ENCODE data around the gene RAET1E. TPM values are rescaled to one million over a fixed set of nuclear protein-coding genes. Genes with fewer than 3 reads are reported as not detected.
"Not testable (repeated sequence)": the region's sequence is repeated elsewhere in the genome, so short reads cannot be mapped to it uniquely, and the experiment has no call there.

Gene RAET1E
- total RNA-seq, 1 experiment from 2014 or later: not detected

DNA sequence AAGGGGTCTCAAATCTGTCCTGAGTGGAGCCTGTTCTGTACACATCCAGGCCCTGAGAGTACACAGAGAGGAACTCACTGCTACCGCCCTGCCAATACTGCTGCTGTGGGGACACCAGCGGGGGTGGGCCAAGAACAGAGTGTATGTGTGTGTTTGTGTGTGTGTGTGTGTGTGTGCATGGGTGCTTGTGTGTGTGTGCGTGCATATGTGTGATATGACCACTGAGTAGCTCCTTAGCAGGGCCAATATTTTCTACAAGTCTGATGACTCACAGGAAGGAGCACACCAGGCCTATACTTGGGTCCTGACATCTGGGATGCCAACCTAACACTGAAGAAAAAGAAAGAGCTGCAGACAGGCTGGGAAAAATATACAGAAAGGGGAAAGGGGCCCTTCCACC is 1.4 kb downstream of the RAET1E start:
- Mint-ChIP-seq H3K36me3 (ENCODE audit: insufficient read depth, unreplicated experiment) (no peaks in the 10 kb centered on the region), H3K4me3 (ENCODE audit: low read depth, unreplicated experiment) (no peak overlapping the region)

GRCh38 chr6:149895833-149896271 is 2.1 kb downstream of the RAET1E start:
- peaks cover 8% of the 10 kb centered on the region for H3K27me3 Mint-ChIP-seq (ENCODE audit: unreplicated experiment)
- no TSS peak for BruUV-seq (replicated peaks)
- no peak overlapping the region for H3K4me3 Mint-ChIP-seq (ENCODE audit: low read depth, unreplicated experiment)

More for the DNA sequence above, 1.4 kb downstream of the RAET1E start:
- Mint-ChIP-seq H3K27ac (ENCODE audit: unreplicated experiment) (no peak overlapping the region), H3K4me1 (ENCODE audit: low read depth, unreplicated experiment) (peaks cover 48% of the 10 kb centered on the region), H3K9me3 (ENCODE audit: low read depth, unreplicated experiment) (no peaks in the 10 kb centered on the region), H3K27me3 (ENCODE audit: unreplicated experiment) (peaks cover 8% of the 10 kb centered on the region)
- DNase-seq: no peak
- CTCF ChIA-PET: no interaction called here
- intact Hi-C loops (cut with micrococcal nuclease; ENCODE audit: unreplicated experiment): loop anchor here (5.0 kb wide), 1 partner anchor 39 kb away; no protein-coding TSS in a partner anchor
- BruUV-seq (replicated peaks): no TSS peak
- TF ChIP-seq, protein P1, sequence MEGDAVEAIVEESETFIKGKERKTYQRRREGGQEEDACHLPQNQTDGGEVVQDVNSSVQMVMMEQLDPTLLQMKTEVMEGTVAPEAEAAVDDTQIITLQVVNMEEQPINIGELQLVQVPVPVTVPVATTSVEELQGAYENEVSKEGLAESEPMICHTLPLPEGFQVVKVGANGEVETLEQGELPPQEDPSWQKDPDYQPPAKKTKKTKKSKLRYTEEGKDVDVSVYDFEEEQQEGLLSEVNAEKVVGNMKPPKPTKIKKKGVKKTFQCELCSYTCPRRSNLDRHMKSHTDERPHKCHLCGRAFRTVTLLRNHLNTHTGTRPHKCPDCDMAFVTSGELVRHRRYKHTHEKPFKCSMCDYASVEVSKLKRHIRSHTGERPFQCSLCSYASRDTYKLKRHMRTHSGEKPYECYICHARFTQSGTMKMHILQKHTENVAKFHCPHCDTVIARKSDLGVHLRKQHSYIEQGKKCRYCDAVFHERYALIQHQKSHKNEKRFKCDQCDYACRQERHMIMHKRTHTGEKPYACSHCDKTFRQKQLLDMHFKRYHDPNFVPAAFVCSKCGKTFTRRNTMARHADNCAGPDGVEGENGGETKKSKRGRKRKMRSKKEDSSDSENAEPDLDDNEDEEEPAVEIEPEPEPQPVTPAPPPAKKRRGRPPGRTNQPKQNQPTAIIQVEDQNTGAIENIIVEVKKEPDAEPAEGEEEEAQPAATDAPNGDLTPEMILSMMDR (IDR thresholded peaks at IDR 0.05; ENCODE audit: unreplicated experiment): no peak

DNA sequence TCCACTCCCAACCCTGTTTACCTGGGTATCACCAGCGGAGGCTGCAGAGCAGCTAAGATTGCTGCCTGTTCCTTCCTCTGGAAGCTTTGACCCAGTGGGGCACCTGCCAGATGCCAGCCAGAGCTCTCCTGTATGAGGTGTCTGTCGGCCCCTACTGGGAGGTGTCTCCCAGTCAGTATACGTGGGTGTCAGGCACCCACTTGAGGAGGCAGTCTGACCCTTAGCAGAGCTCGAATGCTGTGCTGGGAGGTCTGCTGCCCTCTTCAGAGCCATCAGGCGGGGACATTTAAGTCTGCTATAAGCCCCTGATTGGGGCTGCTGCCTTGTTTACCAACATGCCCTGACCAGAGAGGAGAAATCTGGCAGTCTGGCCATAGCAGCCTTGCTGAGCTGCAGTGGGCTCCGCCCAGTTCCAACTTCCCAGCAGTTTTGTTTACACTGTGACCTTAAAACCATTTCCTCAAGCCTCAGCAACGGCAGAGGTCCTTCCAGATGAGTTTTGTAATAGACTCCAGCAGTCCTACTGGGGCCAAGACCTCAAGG is 2.8 kb downstream of the RAET1E start:
- peak; percentile 45 for DNase-seq
- BruUV-seq (replicated peaks): no TSS peak
- CTCF ChIA-PET: interaction anchor here (1.3 kb wide), 1 partner anchor 14 kb away, joined by 4 read pairs; no protein-coding TSS in a partner anchor
- intact Hi-C loops (cut with micrococcal nuclease; ENCODE audit: unreplicated experiment): loop anchor here (5.0 kb wide), 1 partner anchor 38 kb away; no protein-coding TSS in a partner anchor
- peaks cover 61% of the 10 kb centered on the region for H3K4me1 Mint-ChIP-seq (ENCODE audit: low read depth, unreplicated experiment)
- no peaks in the 10 kb centered on the region for H3K9me3 Mint-ChIP-seq (ENCODE audit: low read depth, unreplicated experiment)
- no peak overlapping the region for H3K27ac Mint-ChIP-seq (ENCODE audit: unreplicated experiment)
- peaks cover 8% of the 10 kb centered on the region for H3K27me3 Mint-ChIP-seq (ENCODE audit: unreplicated experiment)
- no peak overlapping the region for H3K4me3 Mint-ChIP-seq (ENCODE audit: low read depth, unreplicated experiment)
- TF ChIP-seq, protein P1 (IDR thresholded peaks at IDR 0.05; ENCODE audit: unreplicated experiment): no peak
- H3K36me3 Mint-ChIP-seq (ENCODE audit: insufficient read depth, unreplicated experiment): no peaks in the 10 kb centered on the region

More at GRCh38 chr6:149895833-149896271, 2.1 kb downstream of the RAET1E start:
- H3K9me3 Mint-ChIP-seq (ENCODE audit: low read depth, unreplicated experiment): no peaks in the 10 kb centered on the region
- H3K4me1 Mint-ChIP-seq (ENCODE audit: low read depth, unreplicated experiment): peaks cover 54% of the 10 kb centered on the region
- intact Hi-C loops (cut with micrococcal nuclease; ENCODE audit: unreplicated experiment): loop anchor here (5.0 kb wide), 1 partner anchor 39 kb away; no protein-coding TSS in a partner anchor
- CTCF ChIA-PET: interaction anchor here (1.3 kb wide), 1 partner anchor 14 kb away, joined by 4 read pairs; no protein-coding TSS in a partner anchor
- H3K27ac Mint-ChIP-seq (ENCODE audit: unreplicated experiment): no peak overlapping the region
- TF ChIP-seq, protein P1 (IDR thresholded peaks at IDR 0.05; ENCODE audit: unreplicated experiment): no peak
- peak; percentile 52 for DNase-seq
- no peaks in the 10 kb centered on the region for H3K36me3 Mint-ChIP-seq (ENCODE audit: insufficient read depth, unreplicated experiment)

- CTCF ChIA-PET; intact Hi-C loops (cut with micrococcal nuclease; ENCODE audit: unreplicated experiment); H3K9me3 Mint-ChIP-seq (ENCODE audit: low read depth, unreplicated experiment); DNase-seq; BruUV-seq (replicated peaks); H3K27me3 Mint-ChIP-seq (ENCODE audit: unreplicated experiment); H3K27ac Mint-ChIP-seq (ENCODE audit: unreplicated experiment); H3K4me3 Mint-ChIP-seq (ENCODE audit: low read depth, unreplicated experiment); H3K36me3 Mint-ChIP-seq (ENCODE audit: insufficient read depth, unreplicated experiment): not testable (repeated sequence)
- peaks cover 51% of the 10 kb centered on the region for H3K4me1 Mint-ChIP-seq (ENCODE audit: low read depth, unreplicated experiment)
Observed at GRCh38 chr6:149891864-149892263, 6.0 kb downstream of the RAET1E start.

DNA sequence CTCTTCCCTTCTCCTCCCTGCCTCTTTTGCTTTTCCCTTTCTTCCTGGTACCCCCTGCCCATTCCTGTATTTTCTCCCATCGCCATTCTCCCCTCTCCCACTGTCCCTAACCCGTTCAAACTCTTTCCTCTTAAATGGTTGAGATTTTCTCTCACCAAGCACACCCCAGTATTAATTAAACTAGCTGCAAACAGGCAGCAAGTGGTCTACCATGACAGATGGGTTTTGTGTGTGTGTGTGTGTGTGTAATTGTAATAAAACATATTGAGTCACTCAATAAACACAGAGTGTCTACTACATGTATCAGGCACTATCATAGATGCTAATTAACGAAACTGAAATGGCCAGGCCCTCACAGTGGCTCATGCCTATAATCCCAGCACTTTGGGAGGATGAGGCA is 6.7 kb downstream of the RAET1E start:
- no peak overlapping the region for H3K27ac Mint-ChIP-seq (ENCODE audit: unreplicated experiment)
- H3K27me3 Mint-ChIP-seq (ENCODE audit: unreplicated experiment): no peaks in the 10 kb centered on the region
- H3K9me3 Mint-ChIP-seq (ENCODE audit: low read depth, unreplicated experiment): no peaks in the 10 kb centered on the region
- TF ChIP-seq, protein P1 (IDR thresholded peaks at IDR 0.05; ENCODE audit: unreplicated experiment): no peak
- no peak overlapping the region for H3K4me3 Mint-ChIP-seq (ENCODE audit: low read depth, unreplicated experiment)
- CTCF ChIA-PET: no interaction called here
- no peak for DNase-seq
- intact Hi-C loops (cut with micrococcal nuclease; ENCODE audit: unreplicated experiment): no loop called here
- BruUV-seq (replicated peaks): no TSS peak
- H3K4me1 Mint-ChIP-seq (ENCODE audit: low read depth, unreplicated experiment): peaks cover 45% of the 10 kb centered on the region
- H3K36me3 Mint-ChIP-seq (ENCODE audit: insufficient read depth, unreplicated experiment): no peaks in the 10 kb centered on the region

Measured in Calu3 (cell line).